ENCODE measurements around the gene RCN1. TPM values are rescaled to one million over a fixed set of nuclear protein-coding genes. Genes with fewer than 3 reads are reported as not detected.
"Not testable (repeated sequence)": the region's sequence is repeated elsewhere in the genome, so short reads cannot be mapped to it uniquely, and the experiment has no call there.

RCN1 gene
- total RNA-seq, 1 donor from 2014 or later = 86.8 TPM

DNA sequence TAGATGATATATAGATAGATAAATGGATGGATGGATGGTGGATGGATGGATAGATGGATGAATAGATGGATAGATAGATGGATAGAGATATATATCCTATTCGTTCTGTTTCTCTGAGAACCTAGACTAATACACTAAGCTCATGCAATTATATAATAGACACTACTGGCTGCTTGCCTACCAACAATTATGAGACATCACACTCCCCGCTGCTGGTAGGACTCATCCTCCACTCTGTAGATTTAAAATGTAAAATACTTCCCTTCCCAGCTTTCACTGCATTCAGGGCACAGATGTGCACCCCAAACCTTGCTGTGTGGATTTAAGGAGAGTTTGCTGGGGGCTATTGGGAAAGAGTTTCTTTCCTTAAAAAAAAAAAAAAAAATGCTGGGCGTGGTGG is 28.3 kb upstream of the RCN1 start:
- intact Hi-C loops (cut with DNase I) = no loop called here
- TF ChIP-seq, protein P1, sequence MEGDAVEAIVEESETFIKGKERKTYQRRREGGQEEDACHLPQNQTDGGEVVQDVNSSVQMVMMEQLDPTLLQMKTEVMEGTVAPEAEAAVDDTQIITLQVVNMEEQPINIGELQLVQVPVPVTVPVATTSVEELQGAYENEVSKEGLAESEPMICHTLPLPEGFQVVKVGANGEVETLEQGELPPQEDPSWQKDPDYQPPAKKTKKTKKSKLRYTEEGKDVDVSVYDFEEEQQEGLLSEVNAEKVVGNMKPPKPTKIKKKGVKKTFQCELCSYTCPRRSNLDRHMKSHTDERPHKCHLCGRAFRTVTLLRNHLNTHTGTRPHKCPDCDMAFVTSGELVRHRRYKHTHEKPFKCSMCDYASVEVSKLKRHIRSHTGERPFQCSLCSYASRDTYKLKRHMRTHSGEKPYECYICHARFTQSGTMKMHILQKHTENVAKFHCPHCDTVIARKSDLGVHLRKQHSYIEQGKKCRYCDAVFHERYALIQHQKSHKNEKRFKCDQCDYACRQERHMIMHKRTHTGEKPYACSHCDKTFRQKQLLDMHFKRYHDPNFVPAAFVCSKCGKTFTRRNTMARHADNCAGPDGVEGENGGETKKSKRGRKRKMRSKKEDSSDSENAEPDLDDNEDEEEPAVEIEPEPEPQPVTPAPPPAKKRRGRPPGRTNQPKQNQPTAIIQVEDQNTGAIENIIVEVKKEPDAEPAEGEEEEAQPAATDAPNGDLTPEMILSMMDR (IDR thresholded peaks at IDR 0.05) = no peak
- H3K4me3 ChIP-seq = no peak overlapping the region
- no peaks in the 10 kb centered on the region for H3K27me3 ChIP-seq
- no peaks in the 10 kb centered on the region for H3K36me3 ChIP-seq
- H3K9me3 ChIP-seq = no peaks in the 10 kb centered on the region
- ATAC-seq (no peak), DNase-seq (no peak)
- H3K4me1 ChIP-seq = no peaks in the 10 kb centered on the region
- no peak overlapping the region for H3K27ac ChIP-seq

- H3K27me3 ChIP-seq; intact Hi-C loops (cut with DNase I); H3K4me3 ChIP-seq; DNase-seq; H3K36me3 ChIP-seq; H3K27ac ChIP-seq; H3K4me1 ChIP-seq; ATAC-seq; H3K9me3 ChIP-seq: not testable (repeated sequence)
Observed at GRCh38 chr11:32063031-32063430, 27.8 kb upstream of the RCN1 start.

DNA sequence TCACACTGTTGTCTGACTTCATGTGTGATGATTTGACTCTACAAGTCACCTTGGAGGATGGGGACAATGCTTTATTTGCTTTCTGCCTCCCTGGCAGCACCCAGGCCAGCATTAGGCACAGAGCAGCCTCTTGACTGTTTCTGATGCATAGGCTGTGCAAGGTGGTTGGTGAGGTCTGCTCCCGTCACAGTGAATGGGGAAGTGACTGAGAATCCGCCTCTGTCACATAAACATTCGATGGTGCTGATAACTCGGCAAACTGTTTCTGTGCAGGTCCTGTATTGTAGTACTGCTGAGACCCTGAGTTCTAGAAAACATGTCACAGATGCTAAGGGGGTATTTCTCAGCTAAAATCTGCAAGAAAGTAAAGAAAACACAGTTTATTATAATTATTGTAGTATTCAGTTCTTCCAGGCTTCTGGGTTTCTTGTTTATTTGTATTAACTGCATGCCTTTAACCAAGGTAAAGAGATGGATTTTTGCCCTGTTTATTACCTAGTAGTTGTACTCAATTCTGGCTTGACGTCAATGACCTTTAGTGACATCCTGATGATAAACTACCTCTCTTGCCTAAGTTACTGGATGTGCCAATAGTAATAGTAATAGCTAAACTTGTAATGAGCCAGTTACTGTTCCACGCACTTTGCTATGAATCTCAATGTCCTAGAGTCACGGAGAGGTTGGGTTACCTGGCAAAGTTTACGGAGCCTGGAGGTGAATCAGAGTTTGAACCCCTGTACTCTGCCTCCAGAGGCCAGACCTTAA is 24.8 kb upstream of the RCN1 start:
- H3K36me3 ChIP-seq = no peaks in the 10 kb centered on the region
- TF ChIP-seq, protein P1 (IDR thresholded peaks at IDR 0.05) = no peak
- no peaks in the 10 kb centered on the region for H3K9me3 ChIP-seq
- H3K27me3 ChIP-seq = peaks cover 9% of the 10 kb centered on the region
- H3K4me1 ChIP-seq = no peaks in the 10 kb centered on the region
- no peak overlapping the region for H3K27ac ChIP-seq
- ATAC-seq = no peak
- DNase-seq = no peak
- no peak overlapping the region for H3K4me3 ChIP-seq
- intact Hi-C loops (cut with DNase I) = no loop called here

GRCh38 chr11:32068134-32068870 is 22.6 kb upstream of the RCN1 start:
- ATAC-seq (no peak), DNase-seq (no peak)
- TF ChIP-seq, protein P1 (IDR thresholded peaks at IDR 0.05) = no peak
- Histone ChIP-seq H3K4me3 (no peak overlapping the region), H3K4me1 (no peaks in the 10 kb centered on the region), H3K36me3 (no peaks in the 10 kb centered on the region), H3K27me3 (peaks cover 10% of the 10 kb centered on the region), H3K9me3 (no peaks in the 10 kb centered on the region), H3K27ac (no peak overlapping the region)
- intact Hi-C loops (cut with DNase I) = no loop called here

- DNase-seq (no peak), ATAC-seq (no peak)
- intact Hi-C loops (cut with DNase I) = no loop called here
- Histone ChIP-seq H3K9me3 (no peaks in the 10 kb centered on the region), H3K27ac (no peak overlapping the region), H3K36me3 (no peaks in the 10 kb centered on the region), H3K4me1 (no peaks in the 10 kb centered on the region), H3K27me3 (peaks cover 10% of the 10 kb centered on the region), H3K4me3 (no peak overlapping the region)
- TF ChIP-seq, protein P1 (IDR thresholded peaks at IDR 0.05) = no peak
Observed at GRCh38 chr11:32069361-32070058, 21.4 kb upstream of the RCN1 start.

DNA sequence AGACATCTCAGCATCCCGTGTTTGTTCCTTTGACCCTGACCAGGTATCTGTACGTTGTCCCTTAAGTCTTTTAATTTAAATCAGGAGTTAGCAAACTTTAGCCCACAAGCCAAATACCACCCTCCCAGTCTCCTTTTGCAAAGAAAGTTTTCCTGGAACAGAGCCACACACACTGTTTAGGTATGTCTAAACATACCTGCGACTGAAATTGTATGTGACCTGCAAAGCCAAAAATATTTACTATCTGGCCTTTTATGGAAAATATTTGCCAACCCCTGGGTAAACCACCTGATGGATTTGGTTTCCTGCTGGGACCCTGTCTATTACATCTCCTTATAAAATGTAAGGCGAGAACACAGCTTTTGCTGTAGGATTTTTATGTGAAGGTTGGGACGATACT is 20.2 kb upstream of the RCN1 start:
- DNase-seq (no peak), ATAC-seq (no peak)
- Histone ChIP-seq H3K4me3 (no peak overlapping the region), H3K27me3 (peaks cover 10% of the 10 kb centered on the region), H3K36me3 (no peaks in the 10 kb centered on the region), H3K9me3 (no peaks in the 10 kb centered on the region), H3K27ac (no peak overlapping the region), H3K4me1 (no peaks in the 10 kb centered on the region)
- intact Hi-C loops (cut with DNase I) = no loop called here
- TF ChIP-seq, protein P1 (IDR thresholded peaks at IDR 0.05) = no peak

Data from upper lobe of right lung (tissue), 1 donor.